Measurements from ENCODE around the gene MTMR1.

MTMR1 gene

DNA sequence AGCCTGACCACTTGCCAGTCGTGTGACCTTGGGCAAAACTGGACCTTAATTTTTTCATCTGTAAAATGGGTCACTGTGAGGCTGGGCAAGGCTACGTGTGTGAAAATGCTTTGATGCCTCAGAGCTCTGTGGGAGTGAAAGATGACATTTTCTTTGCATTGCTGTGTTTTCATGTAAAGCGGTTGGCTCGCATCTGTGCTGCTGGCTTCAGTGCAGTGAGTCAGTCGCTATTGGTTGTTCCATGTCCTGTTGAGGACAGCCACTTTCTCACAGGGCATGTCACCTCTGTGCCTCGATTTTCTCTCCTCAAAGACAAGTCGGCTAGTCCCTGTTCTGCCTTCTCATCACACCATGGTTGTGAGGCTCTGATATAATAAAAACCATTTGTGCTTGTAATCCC, 4.4 kb downstream of the MTMR1 start:
- DNase-seq = no peak

GRCh38 chrX:150698981-150699380, 5.8 kb downstream of the MTMR1 start:
- DNase-seq = no peak

- no peak for DNase-seq
Measured at GRCh38 chrX:150700107-150700506, 6.9 kb downstream of the MTMR1 start.

GRCh38 chrX:150701377-150701776, 8.2 kb downstream of the MTMR1 start:
- DNase-seq = no peak

GRCh38 chrX:150702966-150703694, 9.9 kb downstream of the MTMR1 start:
- DNase-seq = no peak

GRCh38 chrX:150703695-150703974, 10.4 kb downstream of the MTMR1 start:
- no peak for DNase-seq

DNA sequence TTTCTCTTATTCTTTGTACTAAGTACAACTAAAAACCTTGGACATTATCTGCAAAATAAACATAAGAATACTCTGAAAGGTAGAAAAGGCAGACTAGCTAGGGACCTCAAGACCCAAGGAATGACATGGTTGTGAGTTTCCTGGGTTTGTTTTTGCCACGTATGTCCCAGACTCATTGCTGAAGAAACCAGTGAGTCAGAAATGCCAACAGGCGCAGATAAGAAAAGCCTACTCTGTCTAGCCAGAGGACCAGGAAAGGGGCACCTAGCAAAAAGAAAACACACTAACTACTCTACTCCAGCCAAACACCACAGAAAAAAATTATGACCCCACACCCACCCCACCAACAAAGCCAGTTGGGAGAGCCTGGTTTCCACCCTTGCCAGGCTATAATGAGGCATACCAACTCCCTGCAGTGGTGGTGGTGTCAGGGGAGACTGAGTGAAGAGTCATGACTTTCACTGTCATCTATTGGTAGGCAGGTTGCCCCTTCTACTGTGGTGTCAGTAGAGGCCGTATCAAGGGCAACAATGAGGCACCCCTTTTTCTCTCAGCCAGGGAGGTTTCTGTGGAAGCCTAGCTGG, 10.9 kb downstream of the MTMR1 start:
- DNase-seq = no peak

GRCh38 chrX:150712619-150713018, 19.4 kb downstream of the MTMR1 start:
- no peak for DNase-seq

- DNase-seq = no peak
Measured at GRCh38 chrX:150715184-150715583, 22.0 kb downstream of the MTMR1 start.

DNA sequence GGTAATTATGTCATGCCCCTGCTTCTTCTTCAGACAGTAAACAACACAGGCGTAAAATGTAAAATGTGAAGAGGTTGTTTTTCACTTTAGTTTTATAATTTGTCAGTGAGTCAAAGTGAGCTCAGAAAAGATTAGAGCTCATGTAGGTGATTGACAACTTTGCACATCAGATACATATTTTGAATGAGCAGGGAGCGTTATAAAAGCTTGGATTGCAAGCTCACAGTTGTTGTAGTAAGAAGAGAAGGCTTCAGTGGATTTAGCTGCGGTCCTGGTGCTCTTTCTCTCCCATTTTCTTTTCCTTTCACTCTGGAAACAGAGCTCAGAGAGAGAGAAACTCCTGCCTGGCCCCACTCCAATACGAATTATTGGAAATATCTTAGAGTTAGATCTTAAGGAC, 26.4 kb downstream of the MTMR1 start:
- no peak for DNase-seq

- no peak for DNase-seq
Measured at GRCh38 chrX:150729956-150730355, 36.8 kb downstream of the MTMR1 start.

- no peak for DNase-seq
Measured at GRCh38 chrX:150730719-150731118, 37.5 kb downstream of the MTMR1 start.

GRCh38 chrX:150731795-150732194, 38.6 kb downstream of the MTMR1 start:
- DNase-seq = no peak

DNA sequence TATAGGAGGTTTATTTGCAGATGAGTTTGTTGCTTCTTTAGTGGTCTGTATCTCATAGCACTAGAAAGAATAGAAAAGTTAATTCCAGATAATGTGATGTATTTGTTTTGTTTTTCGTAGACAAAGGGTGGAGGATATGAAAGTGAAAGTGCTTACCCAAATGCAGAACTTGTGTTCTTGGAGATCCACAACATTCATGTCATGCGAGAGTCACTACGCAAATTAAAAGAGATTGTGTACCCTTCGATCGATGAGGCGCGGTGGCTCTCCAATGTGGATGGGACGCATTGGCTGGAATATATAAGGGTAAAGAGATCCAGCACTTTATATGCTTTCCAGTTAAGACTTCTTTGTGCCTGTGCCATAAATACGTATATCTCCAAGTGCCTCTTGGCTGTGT, 43.3 kb downstream of the MTMR1 start:
- no peak for DNase-seq

GRCh38 chrX:150752124-150752523, 58.9 kb downstream of the MTMR1 start:
- DNase-seq = no peak

GRCh38 chrX:150753357-150753756, 60.2 kb downstream of the MTMR1 start:
- no peak for DNase-seq

DNA sequence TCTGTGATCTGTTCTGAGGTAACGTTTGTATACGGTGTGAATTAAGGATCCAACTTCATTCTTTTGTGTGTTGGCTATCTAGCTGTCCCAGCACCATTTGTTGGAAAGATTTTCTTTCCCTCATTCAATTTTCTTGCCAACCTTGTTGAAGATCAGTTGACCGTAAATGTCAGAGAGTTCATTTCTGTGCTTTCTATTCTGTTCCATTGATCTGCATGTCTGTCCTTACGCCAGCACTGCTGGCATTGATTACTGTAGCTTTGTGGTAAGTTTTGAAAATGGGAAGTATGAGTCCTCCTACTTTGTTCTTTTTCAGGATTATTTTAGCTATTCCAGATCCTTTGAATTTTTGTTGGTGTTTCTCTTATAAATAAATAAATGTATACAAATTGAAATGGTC, 60.8 kb downstream of the MTMR1 start:
- DNase-seq = no peak

DNA sequence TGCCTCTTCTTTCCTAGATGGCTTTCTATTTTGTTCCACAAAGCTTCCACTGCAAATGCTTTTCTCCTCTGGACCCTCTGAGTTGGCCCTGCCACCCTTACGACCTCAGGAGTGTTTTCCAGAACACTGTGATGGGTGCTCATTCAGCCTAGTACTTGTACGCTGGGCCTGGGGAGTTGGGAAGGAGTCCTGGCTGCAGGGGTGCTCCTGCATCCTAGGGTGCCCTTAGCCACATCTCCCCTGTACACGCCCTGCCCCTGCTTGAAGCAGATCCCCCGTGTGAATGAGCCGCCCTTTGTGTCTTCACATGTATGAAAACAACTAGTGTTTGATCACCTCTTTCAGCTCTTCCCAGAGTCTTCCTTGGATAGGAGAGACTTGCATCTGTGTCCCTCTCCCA, 64.2 kb downstream of the MTMR1 start:
- DNase-seq = no peak

DNA sequence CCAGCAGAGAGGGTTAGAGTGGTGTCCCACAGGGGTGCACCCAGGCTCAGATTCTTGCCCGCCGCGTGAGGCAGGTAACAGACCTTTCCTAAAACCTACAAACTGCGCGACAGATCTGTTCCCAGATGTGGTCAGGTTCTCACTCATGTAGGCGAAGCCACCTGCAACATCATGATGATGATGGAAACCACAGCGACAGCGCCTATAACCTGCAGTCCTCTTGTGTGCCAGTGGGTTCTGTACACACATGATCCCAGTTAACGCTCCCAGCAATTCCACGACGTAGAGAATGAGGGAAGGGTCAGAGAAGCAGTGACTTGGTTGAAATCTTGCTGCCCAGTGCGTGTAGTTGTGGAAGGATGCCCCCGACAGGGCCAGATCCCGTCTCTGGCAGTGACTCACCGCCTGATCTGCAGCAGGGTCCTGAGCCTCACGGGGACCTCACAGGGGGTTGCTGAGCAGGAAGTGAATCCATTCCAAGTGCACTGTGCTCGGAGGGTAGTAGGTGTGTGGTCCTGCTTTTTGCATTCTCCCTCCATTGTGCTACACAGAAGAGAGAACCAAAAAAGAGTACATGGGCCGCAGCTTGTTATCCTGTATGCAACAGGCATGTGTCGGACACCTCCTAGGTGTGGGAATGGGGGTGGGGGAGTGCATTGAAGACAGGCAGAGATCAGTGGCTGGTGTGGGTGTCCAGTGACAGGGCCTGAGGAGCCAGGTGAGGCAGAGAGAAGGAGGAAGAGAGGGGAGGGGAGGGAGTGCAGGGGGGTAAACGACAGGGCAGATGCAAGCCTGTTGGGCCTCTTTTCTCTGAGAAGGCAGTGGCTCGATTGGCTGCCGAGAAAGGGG, 66.6 kb downstream of the MTMR1 start:
- DNase-seq = no peak

DNA sequence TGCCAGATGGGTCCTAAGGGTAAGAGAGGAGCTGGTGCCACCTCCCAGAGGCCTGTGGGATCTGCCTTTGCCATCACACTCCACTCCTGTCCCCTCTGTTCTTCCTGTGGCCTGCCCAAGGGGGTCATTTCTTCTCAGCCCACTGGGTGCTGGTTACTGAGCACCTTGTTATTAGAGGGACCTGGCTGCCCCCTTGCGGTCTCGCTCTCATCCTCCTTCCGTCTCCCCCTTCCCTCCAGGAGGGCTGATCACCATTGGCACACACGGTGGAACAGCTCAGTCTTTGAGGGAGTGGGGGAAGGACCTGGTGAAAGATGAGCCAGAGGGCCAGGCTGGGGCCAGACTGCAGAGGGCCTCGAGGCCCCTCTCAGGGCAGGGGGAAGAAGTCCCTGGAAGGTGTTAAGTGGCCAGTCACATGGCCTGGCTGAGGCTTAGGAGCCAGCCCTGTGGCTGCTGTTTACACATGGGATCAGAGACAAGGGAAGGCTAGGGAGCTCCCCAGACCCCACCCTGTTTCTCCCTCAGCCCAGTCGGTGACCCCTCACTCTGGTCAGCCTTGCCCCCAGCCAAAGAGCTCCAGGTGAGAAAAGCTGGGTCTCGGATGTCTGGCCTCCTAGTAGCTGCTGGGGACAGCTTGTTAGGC, 68.1 kb downstream of the MTMR1 start:
- DNase-seq = no peak

- DNase-seq = no peak
Measured at GRCh38 chrX:150761819-150762216, 68.6 kb downstream of the MTMR1 start.

GRCh38 chrX:150762258-150763165, 69.3 kb downstream of the MTMR1 start:
- DNase-seq = no peak

Data from SW 1271 (cell line).